Endodermal cell (in vitro differentiated cells): ENCODE data around the gene NAE1. TPM values are rescaled to one million over a fixed set of nuclear protein-coding genes. Genes with fewer than 3 reads are reported as not detected.

Source experiments
- DNase-seq: peaks from one replicate; pipeline ENCODE4 v3.0.0-alpha.2; 2017
- H3K27ac ChIP-seq: 2 replicates; pipeline ENCODE4 v1.5.1; 2013; ENCODE audit warnings: mild to moderate bottlenecking, low read depth, low read length, moderate library complexity
- H3K27me3 ChIP-seq: 2 replicates; pipeline ENCODE4 v1.6.1; 2013; ENCODE audit warnings: mild to moderate bottlenecking, low read length, moderate library complexity; ENCODE audit not compliant: insufficient read depth, control insufficient read depth, poor library complexity, severe bottlenecking
- H3K36me3 ChIP-seq: 2 replicates; pipeline ENCODE4 v1.7.0; 2013; ENCODE audit warnings: mild to moderate bottlenecking, low read length, moderate library complexity; ENCODE audit not compliant: control insufficient read depth, insufficient read depth
- H3K4me1 ChIP-seq: one replicate; pipeline ENCODE4 v1.7.0; 2013; ENCODE audit warnings: low read length; ENCODE audit not compliant: control insufficient read depth, insufficient read depth
- H3K4me3 ChIP-seq: 2 replicates; pipeline ENCODE4 v1.5.1; 2013; ENCODE audit warnings: mild to moderate bottlenecking, low read length, moderate library complexity
- H3K9ac ChIP-seq: 2 replicates; pipeline ENCODE4 v1.6.1; 2013; ENCODE audit warnings: mild to moderate bottlenecking, low read length, moderate library complexity; ENCODE audit not compliant: poor library complexity, severe bottlenecking; ENCODE audit errors: extremely low read depth
- H3K9me3 ChIP-seq: 2 replicates; pipeline ENCODE4 v1.6.1; 2013; ENCODE audit warnings: mild to moderate bottlenecking, low read length, moderate library complexity; ENCODE audit not compliant: control insufficient read depth
- H3K27ac Mint-ChIP-seq: 2 replicates; pipeline ENCODE4 v1.8.0; 2020; ENCODE audit warnings: mixed read lengths
- H3K27me3 Mint-ChIP-seq: 2 replicates; pipeline ENCODE4 v1.8.0; 2021; ENCODE audit warnings: mild to moderate bottlenecking, mixed read lengths; ENCODE audit not compliant: insufficient read depth
- H3K36me3 Mint-ChIP-seq: 2 replicates; pipeline ENCODE4 v1.8.0; 2020; ENCODE audit warnings: low read depth, mixed read lengths
- H3K4me1 Mint-ChIP-seq: 2 replicates; pipeline ENCODE4 v1.8.0; 2020; ENCODE audit warnings: mixed read lengths
- H3K4me3 Mint-ChIP-seq: 2 replicates; pipeline ENCODE4 v1.8.0; 2020; ENCODE audit warnings: mild to moderate bottlenecking, moderate library complexity, mixed read lengths
- H3K9me3 Mint-ChIP-seq: 2 replicates; pipeline ENCODE4 v1.8.0; 2020; ENCODE audit warnings: mild to moderate bottlenecking, mixed read lengths
- CTCF ChIP-seq: fragments of 200-600 bp; sonication (generic); conservative IDR thresholded peaks from 2 replicates; pipeline ENCODE4 v1.5.0; 2021; ENCODE audit warnings: antibody characterized with exemption, mild to moderate bottlenecking
- WGBS, 2 experiments: methylation state at CpG; one replicate each; pipeline versions ENCODE4 v1.1.5 to v1.1.7; 2013; ENCODE audit warnings: missing lambda C conversion rate in 2 of 2, mixed read lengths in 1 of 2; ENCODE audit not compliant: insufficient coverage in 1 of 2, insufficient read length in 1 of 2; 5-methylcytosine and 5-hydroxymethylcytosine counted together
- total RNA-seq, 2 donors: library from RNA; stranded (reverse); fragmentation: NEBNext Ultra II Directional in 1 of 2; extraction: Animal tissue kit (Norgen Biotek cat#: 25700) in 1 of 2; gene quantifications; 2 replicates in 1 of 2; 3 replicates in 1 of 2; pipeline ENCODE4 v1.2.1, GENCODE V29; 2021

Gene NAE1
- total RNA-seq, 2 donors from 2014 or later: 129 to 166 TPM

- no peaks in the 10 kb centered on the region for H3K9me3 ChIP-seq
- no peaks in the 10 kb centered on the region for H3K27me3 ChIP-seq
- no peaks in the 10 kb centered on the region for H3K4me1 Mint-ChIP-seq
- no peaks in the 10 kb centered on the region for H3K36me3 Mint-ChIP-seq
- no peaks in the 10 kb centered on the region for H3K27me3 Mint-ChIP-seq
- TF ChIP-seq CTCF: no peak
- H3K27ac ChIP-seq: no peak overlapping the region
- H3K4me1 ChIP-seq: no peaks in the 10 kb centered on the region
- DNase-seq: no peak
- H3K27ac Mint-ChIP-seq: no peak overlapping the region
- H3K9me3 Mint-ChIP-seq: no peaks in the 10 kb centered on the region
- no peaks in the 10 kb centered on the region for H3K36me3 ChIP-seq
- no peak overlapping the region for H3K4me3 ChIP-seq
- no peak overlapping the region for H3K9ac ChIP-seq
- no peak overlapping the region for H3K4me3 Mint-ChIP-seq
- WGBS, 2 experiments: 91 to 97% methylated on average over 3 to 6 of the region's 6 CpGs
Observed at GRCh38 chr16:66856184-66856730, 25.5 kb upstream of the NAE1 start.

GRCh38 chr16:66853261-66854139 is 22.7 kb upstream of the NAE1 start:
- peaks cover 3% of the 10 kb centered on the region for H3K27me3 Mint-ChIP-seq
- H3K4me3 ChIP-seq: no peak overlapping the region
- WGBS, 2 experiments: 92 to 94% methylated on average over 10 to 15 of the region's 15 CpGs
- no peaks in the 10 kb centered on the region for H3K9me3 ChIP-seq
- no peak overlapping the region for H3K4me3 Mint-ChIP-seq
- no peak overlapping the region for H3K27ac ChIP-seq
- H3K4me1 Mint-ChIP-seq: no peaks in the 10 kb centered on the region
- peak; percentile 26 for DNase-seq
- no peak overlapping the region for H3K27ac Mint-ChIP-seq
- H3K9me3 Mint-ChIP-seq: no peaks in the 10 kb centered on the region
- no peaks in the 10 kb centered on the region for H3K36me3 Mint-ChIP-seq
- TF ChIP-seq CTCF: no peak
- H3K9ac ChIP-seq: no peak overlapping the region
- no peaks in the 10 kb centered on the region for H3K4me1 ChIP-seq
- peaks cover 2% of the 10 kb centered on the region for H3K27me3 ChIP-seq
- no peaks in the 10 kb centered on the region for H3K36me3 ChIP-seq

GRCh38 chr16:66851166-66851964 is 20.6 kb upstream of the NAE1 start:
- TF ChIP-seq CTCF: no peak
- H3K4me3 Mint-ChIP-seq: no peak overlapping the region
- peaks cover 25% of the 10 kb centered on the region for H3K27me3 Mint-ChIP-seq
- Histone ChIP-seq H3K9ac (no peak overlapping the region), H3K27ac (no peak overlapping the region), H3K27me3 (peaks cover 24% of the 10 kb centered on the region), H3K4me3 (no peak overlapping the region), H3K36me3 (no peaks in the 10 kb centered on the region), H3K9me3 (no peaks in the 10 kb centered on the region), H3K4me1 (no peaks in the 10 kb centered on the region)
- WGBS, 2 experiments: 88 to 89% methylated on average over 9 to 13 of the region's 13 CpGs
- H3K4me1 Mint-ChIP-seq: no peaks in the 10 kb centered on the region
- no peaks in the 10 kb centered on the region for H3K36me3 Mint-ChIP-seq
- no peaks in the 10 kb centered on the region for H3K9me3 Mint-ChIP-seq
- H3K27ac Mint-ChIP-seq: no peak overlapping the region
- peak; percentile 36 for DNase-seq
